ENCODE measurements around the gene HDLBP. TPM values are rescaled to one million over a fixed set of nuclear protein-coding genes. Genes with fewer than 3 reads are reported as not detected.

HDLBP gene
- total and polyA plus RNA-seq, 3 donors from 2014 or later, result 600 to 790 (median 648) TPM

DNA sequence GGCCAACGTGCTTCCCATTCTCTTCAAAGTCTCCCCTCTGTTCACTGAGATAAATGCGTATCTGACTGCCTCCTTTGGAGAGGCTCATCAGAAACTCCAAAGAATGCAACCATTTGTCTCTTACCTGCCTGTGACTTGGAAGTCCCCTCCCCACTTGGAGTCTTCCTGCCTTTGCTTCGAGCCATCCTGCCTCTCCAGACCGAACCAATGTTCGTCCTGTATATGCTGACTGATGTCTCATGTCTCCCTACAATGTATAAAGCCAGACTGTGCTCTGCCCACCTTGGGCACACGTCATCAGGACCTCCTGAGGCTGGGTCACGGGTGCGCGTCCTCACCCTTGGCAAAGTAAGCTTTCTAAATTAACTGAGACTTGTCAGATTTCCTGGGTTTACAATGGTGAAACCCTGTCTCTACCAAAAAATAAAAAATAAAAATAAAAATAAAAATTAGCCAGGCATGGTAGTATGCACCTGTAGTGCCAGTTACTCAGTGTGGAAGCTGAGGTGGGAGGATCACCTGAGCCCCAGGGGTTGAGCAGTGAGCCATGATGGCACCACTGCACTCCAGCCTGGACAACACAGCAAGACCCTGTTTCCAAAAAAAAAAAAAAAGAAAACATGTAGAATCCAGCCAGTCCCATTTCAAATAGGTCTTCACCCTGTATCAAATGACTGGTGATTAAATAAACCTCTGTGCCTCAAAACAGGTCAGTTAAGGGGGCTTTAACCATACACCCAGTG is 29.0 kb downstream of the HDLBP start:
- no peak overlapping the region for H3K27ac ChIP-seq
- TF ChIP-seq, protein P1, sequence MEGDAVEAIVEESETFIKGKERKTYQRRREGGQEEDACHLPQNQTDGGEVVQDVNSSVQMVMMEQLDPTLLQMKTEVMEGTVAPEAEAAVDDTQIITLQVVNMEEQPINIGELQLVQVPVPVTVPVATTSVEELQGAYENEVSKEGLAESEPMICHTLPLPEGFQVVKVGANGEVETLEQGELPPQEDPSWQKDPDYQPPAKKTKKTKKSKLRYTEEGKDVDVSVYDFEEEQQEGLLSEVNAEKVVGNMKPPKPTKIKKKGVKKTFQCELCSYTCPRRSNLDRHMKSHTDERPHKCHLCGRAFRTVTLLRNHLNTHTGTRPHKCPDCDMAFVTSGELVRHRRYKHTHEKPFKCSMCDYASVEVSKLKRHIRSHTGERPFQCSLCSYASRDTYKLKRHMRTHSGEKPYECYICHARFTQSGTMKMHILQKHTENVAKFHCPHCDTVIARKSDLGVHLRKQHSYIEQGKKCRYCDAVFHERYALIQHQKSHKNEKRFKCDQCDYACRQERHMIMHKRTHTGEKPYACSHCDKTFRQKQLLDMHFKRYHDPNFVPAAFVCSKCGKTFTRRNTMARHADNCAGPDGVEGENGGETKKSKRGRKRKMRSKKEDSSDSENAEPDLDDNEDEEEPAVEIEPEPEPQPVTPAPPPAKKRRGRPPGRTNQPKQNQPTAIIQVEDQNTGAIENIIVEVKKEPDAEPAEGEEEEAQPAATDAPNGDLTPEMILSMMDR (IDR thresholded peaks at IDR 0.05), result no peak
- no peak for TF ChIP-seq POLR2A (IDR thresholded peaks at IDR 0.05)
- H3K4me3 ChIP-seq, result no peak overlapping the region
- H3K9me3 ChIP-seq, result no peaks in the 10 kb centered on the region
- DNase-seq, result no peak
- H3K36me3 ChIP-seq (ENCODE audit: low read depth, missing control alignments), result no peaks in the 10 kb centered on the region
- intact Hi-C loops (cut with DNase I; ENCODE audit: low total_unique reads), result no loop called here
- 87 to 90% methylated on average over 9 of the region's 9 CpGs for WGBS, 2 donors
- no peaks in the 10 kb centered on the region for H3K27me3 ChIP-seq
- peaks cover 4% of the 10 kb centered on the region for H3K4me1 ChIP-seq

DNA sequence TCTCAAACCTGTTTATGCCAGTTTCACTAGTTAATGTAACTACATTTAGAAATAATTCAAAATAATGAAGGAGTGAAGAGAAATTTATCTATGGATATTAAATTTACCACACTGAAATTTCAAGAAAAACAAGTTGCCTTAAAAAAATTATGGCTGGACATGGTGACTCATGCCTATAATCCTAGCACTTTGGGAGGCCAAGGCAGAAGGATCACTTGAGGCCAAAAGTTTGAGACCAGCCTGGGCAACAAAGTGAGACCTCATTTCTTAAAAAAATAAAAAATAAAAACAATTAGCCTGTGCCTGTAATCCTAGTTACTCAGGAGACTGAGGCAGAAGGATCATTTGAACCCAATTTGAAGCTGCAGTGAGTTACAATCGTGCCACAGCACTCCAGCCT is 29.9 kb downstream of the HDLBP start:
- H3K27ac ChIP-seq, result no peak overlapping the region
- no peaks in the 10 kb centered on the region for H3K9me3 ChIP-seq
- no peaks in the 10 kb centered on the region for H3K36me3 ChIP-seq (ENCODE audit: low read depth, missing control alignments)
- H3K4me1 ChIP-seq, result peaks cover 4% of the 10 kb centered on the region
- no peak overlapping the region for H3K4me3 ChIP-seq
- no peak for TF ChIP-seq POLR2A (IDR thresholded peaks at IDR 0.05)
- TF ChIP-seq, protein P1 (IDR thresholded peaks at IDR 0.05), result no peak
- intact Hi-C loops (cut with DNase I; ENCODE audit: low total_unique reads), result no loop called here
- no peak for DNase-seq
- H3K27me3 ChIP-seq, result no peaks in the 10 kb centered on the region
- WGBS, 2 donors, result 90 to 100% methylated on average over 1 of the region's 1 CpG

DNA sequence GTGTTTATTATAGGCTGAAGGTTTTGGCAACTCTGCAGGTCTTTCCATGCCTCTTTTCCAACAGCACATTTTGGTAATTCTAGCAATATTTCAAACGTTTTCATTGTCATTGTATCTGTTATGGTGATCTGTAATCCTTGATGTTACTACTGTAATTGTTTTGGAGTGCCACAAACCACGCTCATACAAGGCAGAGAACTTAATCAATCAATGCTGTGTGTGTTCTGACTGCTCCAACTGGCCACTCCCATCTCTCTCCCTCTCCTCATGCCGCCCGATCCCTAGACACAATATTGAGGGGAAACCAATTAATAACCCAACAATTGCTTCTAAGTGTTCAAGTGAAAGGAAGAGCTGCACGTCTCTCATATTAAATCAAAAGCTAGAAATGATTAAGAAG is 32.9 kb downstream of the HDLBP start:
- H3K9me3 ChIP-seq, result no peaks in the 10 kb centered on the region
- H3K36me3 ChIP-seq (ENCODE audit: low read depth, missing control alignments), result no peaks in the 10 kb centered on the region
- H3K4me3 ChIP-seq, result no peak overlapping the region
- H3K27me3 ChIP-seq, result no peaks in the 10 kb centered on the region
- no peak for DNase-seq
- no peak for TF ChIP-seq POLR2A (IDR thresholded peaks at IDR 0.05)
- TF ChIP-seq, protein P1 (IDR thresholded peaks at IDR 0.05), result no peak
- no peaks in the 10 kb centered on the region for H3K4me1 ChIP-seq
- WGBS, 2 donors, result 65 to 75% methylated on average over 5 of the region's 5 CpGs
- intact Hi-C loops (cut with DNase I; ENCODE audit: low total_unique reads), result no loop called here
- no peak overlapping the region for H3K27ac ChIP-seq

DNA sequence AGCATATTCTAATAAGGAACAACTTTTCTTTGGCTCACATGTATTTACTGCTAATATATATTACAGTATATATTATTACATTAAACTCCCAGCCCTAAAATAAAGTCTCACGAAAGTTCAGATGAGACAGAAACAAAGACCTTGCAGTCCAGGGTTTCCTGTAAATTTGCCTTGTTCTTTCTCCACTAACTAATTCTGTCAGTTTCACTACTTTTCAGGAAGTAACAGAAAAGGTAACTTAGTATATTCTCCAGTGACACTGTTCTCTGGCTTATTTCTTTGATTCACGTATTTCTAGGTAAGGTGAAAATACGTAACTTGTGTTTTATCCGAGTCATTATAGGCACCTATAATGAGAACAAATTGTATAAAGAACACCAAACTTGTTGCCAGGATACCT is 35.2 kb downstream of the HDLBP start:
- H3K27ac ChIP-seq, result no peak overlapping the region
- H3K27me3 ChIP-seq, result no peaks in the 10 kb centered on the region
- no peaks in the 10 kb centered on the region for H3K36me3 ChIP-seq (ENCODE audit: low read depth, missing control alignments)
- WGBS, 2 donors, result 70 to 80% methylated on average over 4 of the region's 4 CpGs
- TF ChIP-seq, protein P1 (IDR thresholded peaks at IDR 0.05), result no peak
- no peak for TF ChIP-seq POLR2A (IDR thresholded peaks at IDR 0.05)
- H3K4me3 ChIP-seq, result no peak overlapping the region
- no peaks in the 10 kb centered on the region for H3K4me1 ChIP-seq
- H3K9me3 ChIP-seq, result no peaks in the 10 kb centered on the region
- DNase-seq, result no peak
- intact Hi-C loops (cut with DNase I; ENCODE audit: low total_unique reads), result no loop called here

GRCh38 chr2:241279828-241280227 is 35.6 kb downstream of the HDLBP start:
- intact Hi-C loops (cut with DNase I; ENCODE audit: low total_unique reads), result no loop called here

More at GRCh38 chr2:241279828-241280227, 35.6 kb downstream of the HDLBP start:
- WGBS, 2 donors, result 68 to 79% methylated on average over 3 of the region's 3 CpGs
- no peaks in the 10 kb centered on the region for H3K4me1 ChIP-seq
- H3K27ac ChIP-seq, result no peak overlapping the region
- TF ChIP-seq POLR2A (IDR thresholded peaks at IDR 0.05), result no peak
- TF ChIP-seq, protein P1 (IDR thresholded peaks at IDR 0.05), result no peak
- H3K9me3 ChIP-seq, result no peaks in the 10 kb centered on the region
- no peak for DNase-seq
- H3K27me3 ChIP-seq, result no peaks in the 10 kb centered on the region
- H3K36me3 ChIP-seq (ENCODE audit: low read depth, missing control alignments), result no peaks in the 10 kb centered on the region
- no peak overlapping the region for H3K4me3 ChIP-seq

Data from testis (tissue), 3 donors.